SK-N-SH (cell line): ENCODE data around the gene MFNG. TPM values are rescaled to one million over a fixed set of nuclear protein-coding genes. Genes with fewer than 3 reads are reported as not detected.

ENCODE experiments used
- CTCF ChIA-PET: fragments of 300-600, 350-600 bp; formaldehyde crosslinking; extraction: SDS; loops from one replicate; lab custom pipeline; 2021; lab: Yijun Ruan, JAX
- POLR2A ChIA-PET: fragments of 350-600 bp; sonication (Branson Sonifier 250); formaldehyde crosslinking; extraction: SDS; loops from one replicate; lab custom pipeline; 2020; ENCODE audit warnings: antibody characterized with exemption, inconsistent platforms; lab: Yijun Ruan, JAX
- DNase-seq: peaks from one replicate; pipeline ENCODE4 v3.0.0; 2012
- H2AFZ ChIP-seq: fragments of 200-600 bp; sonication (generic); 2 replicates; pipeline ENCODE4 v1.8.1; 2016; ENCODE audit warnings: antibody characterized with exemption, mild to moderate bottlenecking, low read depth
- H3F3A ChIP-seq: fragments of 200-600 bp; sonication (generic); replicated peaks from 2 replicates; pipeline ENCODE3; 2016; ENCODE audit warnings: antibody characterized with exemption, mild to moderate bottlenecking; ENCODE audit not compliant: insufficient read depth
- H3K27ac ChIP-seq, 2 experiments: fragments of 200-500 bp in 1 of 2; fragments of 200-600 bp in 1 of 2; sonication (Bioruptor generic) in 1 of 2; sonication (generic), shearing (Covaris generic) in 1 of 2; 2 replicates each; pipeline versions ENCODE4 v1.5.1 to v1.6.1; 2014 to 2016; ENCODE audit warnings: low read depth in 2 of 2, inconsistent platforms in 1 of 2, low read length in 1 of 2, mild to moderate bottlenecking in 1 of 2, mixed read lengths in 1 of 2
- H3K27me3 ChIP-seq: fragments of 200-600 bp; sonication (generic), shearing (Covaris generic); 2 replicates; pipeline ENCODE4 v1.6.1; 2016; ENCODE audit warnings: mixed run types; ENCODE audit not compliant: insufficient read depth
- H3K36me3 ChIP-seq, 2 experiments: fragments of 200-500 bp in 1 of 2; fragments of 200-600 bp in 1 of 2; sonication (Bioruptor generic) in 1 of 2; sonication (generic) in 1 of 2; replicated peaks in 1 of 2; 2 replicates each; pipeline versions ENCODE3 to v1.5.1; 2014 to 2016; ENCODE audit warnings: low read length in 1 of 2, mild to moderate bottlenecking in 1 of 2; ENCODE audit not compliant: insufficient read depth in 2 of 2, control insufficient read depth in 1 of 2
- H3K4me1 ChIP-seq, 2 experiments: fragments of 200-500 bp in 1 of 2; fragments of 200-600 bp in 1 of 2; sonication (Bioruptor generic) in 1 of 2; sonication (generic), shearing (Covaris generic) in 1 of 2; 2 replicates each; pipeline versions ENCODE4 v1.5.1 to v1.6.1; 2014 to 2016; ENCODE audit warnings: low read depth in 1 of 2, low read length in 1 of 2, mixed run types in 1 of 2; ENCODE audit not compliant: insufficient read depth in 2 of 2, control insufficient read depth in 1 of 2
- H3K4me2 ChIP-seq: fragments of 200-600 bp; sonication (generic), shearing (Covaris generic); 2 replicates; pipeline ENCODE4 v1.6.1; 2017; ENCODE audit warnings: mixed run types
- H3K4me3 ChIP-seq, 2 experiments: fragments of 200-500 bp in 1 of 2; fragments of 200-600 bp in 1 of 2; sonication (Bioruptor generic) in 1 of 2; sonication (generic), shearing (Covaris generic) in 1 of 2; 2 replicates each; pipeline versions ENCODE4 v1.5.1 to v1.8.1; 2014 to 2016; ENCODE audit warnings: low read depth in 2 of 2, inconsistent platforms in 1 of 2, low read length in 1 of 2, mild to moderate bottlenecking in 1 of 2, mixed read lengths in 1 of 2, moderate library complexity in 1 of 2
- H3K79me2 ChIP-seq: fragments of 200-600 bp; sonication (generic); 2 replicates; pipeline ENCODE4 v1.8.1; 2017; ENCODE audit warnings: mild to moderate bottlenecking; ENCODE audit not compliant: insufficient read depth
- H3K9ac ChIP-seq: fragments of 200-600 bp; sonication (generic); 2 replicates; pipeline ENCODE4 v1.6.1; 2017; ENCODE audit warnings: mixed run types
- H3K9me2 ChIP-seq: fragments of 200-600 bp; sonication (generic); 2 replicates; pipeline ENCODE4 v1.6.1; 2017; ENCODE audit warnings: mixed run types
- H3K9me3 ChIP-seq: fragments of 200-600 bp; sonication (generic); 2 replicates; pipeline ENCODE4 v1.6.1; 2017; ENCODE audit warnings: mixed run types, mild to moderate bottlenecking, moderate library complexity
- H4K20me1 ChIP-seq: fragments of 200-600 bp; sonication (generic); 2 replicates; pipeline ENCODE4 v1.6.1; 2017; ENCODE audit warnings: mild to moderate bottlenecking, mixed run types; ENCODE audit not compliant: insufficient read depth
- CHD2 ChIP-seq: fragments of 150-350 bp; IDR thresholded peaks from 2 replicates; pipeline ENCODE4 v1.6.1; 2018; ENCODE audit warnings: low read length; ENCODE audit not compliant: partially characterized antibody
- FOXM1 ChIP-seq: IDR thresholded peaks from 2 replicates; pipeline ENCODE4 v1.4.0; 2012; ENCODE audit warnings: low read depth, mild to moderate bottlenecking
- GATA2 ChIP-seq: sonication (generic); formaldehyde crosslinking; IDR thresholded peaks from 2 replicates; pipeline ENCODE4 v1.5.0; 2020; ENCODE audit warnings: mild to moderate bottlenecking, missing genetic modification reagents
- JUND ChIP-seq: IDR thresholded peaks from 2 replicates; pipeline ENCODE4 v1.4.0; 2012
- MAX ChIP-seq: IDR thresholded peaks from 2 replicates; pipeline ENCODE4 v1.4.0; 2012; ENCODE audit warnings: low read depth
- POLR2AphosphoS5 ChIP-seq: IDR thresholded peaks from 2 replicates; pipeline ENCODE4 v1.6.1; 2012; ENCODE audit warnings: low read depth, low read length
- REST ChIP-seq: IDR thresholded peaks from 2 replicates; pipeline ENCODE4 v1.6.1; 2012; ENCODE audit warnings: mild to moderate bottlenecking, low read depth, low read length, moderate library complexity
- RFX5 ChIP-seq: IDR thresholded peaks from 2 replicates; pipeline ENCODE4 v1.6.1; 2012; ENCODE audit warnings: mild to moderate bottlenecking, improper control_type of control experiment, low read length
- USF2 ChIP-seq: fragments of 150-350 bp; IDR thresholded peaks from 2 replicates; pipeline ENCODE4 v1.6.1; 2017; ENCODE audit warnings: antibody characterized with exemption, low read length, low read depth, borderline replicate concordance
- WGBS: methylation state at CpG from one replicate; pipeline ENCODE4 v1.1.6; 2017; ENCODE audit warnings: low lambda C conversion rate; 5-methylcytosine and 5-hydroxymethylcytosine counted together
- polyA plus RNA-seq, 3 experiments: library from polyadenylated mRNA; depleted of rRNA; stranded (reverse); fragments of >200 nt; gene quantifications; 2 replicates each; pipeline ENCODE4 v1.2.3, GENCODE V29; 2012

MFNG gene
- polyA plus RNA-seq, 1 of the 3 experiments (the other 2 are of a cell fraction), result 0.18 TPM

GRCh38 chr22:37449331-37450001, 36.7 kb downstream of the MFNG start:
- Histone ChIP-seq H3K9me2 (no peaks in the 10 kb centered on the region), H3K79me2 (no peaks in the 10 kb centered on the region), H3K4me1 (no peaks in the 10 kb centered on the region; a peak in 1 of 4 replicates), H2AFZ (no peak overlapping the region), H3K9me3 (no peaks in the 10 kb centered on the region), H3F3A (no peaks in the 10 kb centered on the region)
- POLR2A ChIA-PET, result no interaction called here
- TF ChIP-seq MAX (no peak), GATA2 (CRISPR knock-in tag) (0 out of 2 replicates have a peak, but pooled peaks have one; percentile 6)
- TF ChIP-seq, all 33 proteins: peak for 1
- no peak overlapping the region for H3K9ac ChIP-seq
- H3K36me3 ChIP-seq, result no peaks in the 10 kb centered on the region
- no peaks in the 10 kb centered on the region for H3K27me3 ChIP-seq
- no peak for DNase-seq
- WGBS, result 69% methylated on average over 14 of the region's 15 CpGs
- no peak overlapping the region for H3K4me3 ChIP-seq
- CTCF ChIA-PET, result interaction anchor here (1.0 to 6.2 kb wide), 7 partner anchors 8 to 182 kb away, joined by 3 to 33 read pairs (median 6); no protein-coding TSS in a partner anchor
- H3K4me2 ChIP-seq, result no peak overlapping the region
- H4K20me1 ChIP-seq, result no peaks in the 10 kb centered on the region
- H3K27ac ChIP-seq, result no peak overlapping the region

- H3K27me3 ChIP-seq, result no peaks in the 10 kb centered on the region
- ChIA-PET CTCF (interaction anchor here (1.0 to 6.2 kb wide), 7 partner anchors 9 to 181 kb away, joined by 3 to 33 read pairs (median 6); no protein-coding TSS in a partner anchor), POLR2A (no interaction called here)
- no peak for DNase-seq
- no peaks in the 10 kb centered on the region for H3K9me2 ChIP-seq
- no peak overlapping the region for H2AFZ ChIP-seq
- H3K4me3 ChIP-seq, result no peak overlapping the region
- H3K36me3 ChIP-seq, result no peaks in the 10 kb centered on the region
- no peaks in the 10 kb centered on the region for H4K20me1 ChIP-seq
- H3K4me1 ChIP-seq, result no peaks in the 10 kb centered on the region; a peak in 1 of 4 replicates
- H3F3A ChIP-seq, result no peaks in the 10 kb centered on the region
- no peak overlapping the region for H3K9ac ChIP-seq
- TF ChIP-seq USF2, result no peak
- TF ChIP-seq REST, result no peak
- no peak for TF ChIP-seq JUND
- TF ChIP-seq FOXM1, result no peak
- TF ChIP-seq GATA2 (CRISPR knock-in tag), result no peak
- no peak for TF ChIP-seq POLR2AphosphoS5
- TF ChIP-seq RFX5, result no peak
- no peak for TF ChIP-seq CHD2
- WGBS, result 78% methylated on average over 7 of the region's 18 CpGs
- no peaks in the 10 kb centered on the region for H3K9me3 ChIP-seq
- no peak overlapping the region for H3K4me2 ChIP-seq
- H3K79me2 ChIP-seq, result no peaks in the 10 kb centered on the region
- H3K27ac ChIP-seq, result no peak overlapping the region
These were observed 37.6 kb downstream of the MFNG start for GRCh38 chr22:37448516-37449127.
